Heart right ventricle (tissue), 16 donors: ENCODE data around the gene CCR3. TPM values are rescaled to one million over a fixed set of nuclear protein-coding genes. Genes with fewer than 3 reads are reported as not detected.

ENCODE experiments used
- ATAC-seq, 8 donors: fragments of 200-7000 bp; cut with Tn5 transposase; one replicate each; pipeline ENCODE4 v1.9.1; 2020; ENCODE audit warnings: mild to moderate bottlenecking in 8 of 8, moderate library complexity in 8 of 8, moderate number of reproducible peaks in 1 of 8
- DNase-seq, 2 donors: peaks; one replicate each; pipeline ENCODE4 v3.0.0-alpha.2; 2020
- H3K27ac ChIP-seq, 10 donors: fragments of 200-600 bp; sonication (generic) in 2 of 10; one replicate each; pipeline versions ENCODE4 v1.5.0 to v1.8.0; 2020 to 2022; ENCODE audit warnings: mild to moderate bottlenecking in 3 of 10
- H3K27me3 ChIP-seq, 7 donors: fragments of 200-600 bp; one replicate each; pipeline ENCODE4 v1.8.0; 2021 to 2022; ENCODE audit warnings: mild to moderate bottlenecking in 2 of 7
- H3K36me3 ChIP-seq, 9 donors: fragments of 200-600 bp; sonication (generic) in 1 of 9; one replicate each; pipeline versions ENCODE4 v1.5.0 to v1.8.0; 2020 to 2022; ENCODE audit warnings: mild to moderate bottlenecking in 2 of 9
- H3K4me1 ChIP-seq, 9 donors: fragments of 200-600 bp; sonication (generic) in 1 of 9; one replicate each; pipeline versions ENCODE4 v1.5.0 to v1.8.0; 2020 to 2022; ENCODE audit warnings: mild to moderate bottlenecking in 4 of 9
- H3K4me3 ChIP-seq, 10 donors: fragments of 200-600 bp; sonication (generic) in 2 of 10; one replicate each; pipeline versions ENCODE4 v1.5.0 to v1.8.0; 2020 to 2022; ENCODE audit warnings: mild to moderate bottlenecking in 7 of 10, moderate library complexity in 2 of 10
- H3K9me3 ChIP-seq, 11 donors: fragments of 200-600 bp in 10 of 11; sonication (generic) in 2 of 11; one replicate each; pipeline versions ENCODE4 v1.5.0 to v1.8.0; 2013 to 2022; ENCODE audit warnings: mild to moderate bottlenecking in 2 of 11, control low read depth in 1 of 11, moderate library complexity in 1 of 11
- WGBS, 2 donors: extraction: QIAGEN DNeasy Blood & Tissue Kit; methylation state at CpG; one replicate each; pipeline ENCODE4 v1.1.7; 2013; ENCODE audit warnings: inconsistent platforms in 1 of 2; 5-methylcytosine and 5-hydroxymethylcytosine counted together
- intact Hi-C, 10 donors: fragments of 100-400 bp; cut with DNase I; formaldehyde crosslinking; loops; one replicate each; pipeline versions ENCODE4 v1.11.1 to v1.14.2; 2022
- polyA plus RNA-seq, 2 donors: library from polyadenylated mRNA; stranded (reverse); fragments of 200-250 nt; gene quantifications; one replicate each; pipeline ENCODE4 v1.2.3, GENCODE V29; 2013
- total RNA-seq, 10 donors: library from RNA; stranded (reverse); fragmentation: NEBNext Ultra II Directional in 3 of 10; extraction: Animal tissue kit (Norgen Biotek cat#: 25700) in 3 of 10; gene quantifications; one replicate each; pipeline versions ENCODE4 v1.2.1 to v1.2.4, GENCODE V29; 2021 to 2023
- TF ChIP-seq, protein P1 (sequence below), 9 donors: fragments of 200-600 bp; sonication (generic) in 2 of 9; IDR thresholded peaks; one replicate each; pipeline versions ENCODE4 v1.5.0 to v1.8.0; 2021 to 2022; ENCODE audit warnings: antibody characterized with exemption in 9 of 9, mild to moderate bottlenecking in 5 of 9, moderate library complexity in 1 of 9
- donor health status: Arrhythmogenic right ventricular cardiomyopathy.
- donor health status: ischemic (EF 13 %, LVEDD 7.1; RV severe dilation, severe dysfunction).
- donor health status: healthy with polysubstance abuse.
- donor health status: DM: no; HTN: yes; CAD: no.
- donor health status: DM: no; HTN: no; CAD: no.
- donor health status: ischemic (EF 25% LVEDD 6.9; RV normal size, moderate dysfunction).
- donor health status: ischemic (EF 25% LVEDD 5.7; RV mildly dilated, moderate dysfunction).
- donor health status: healthy.
- donor health status: DM: yes; HTN: yes; CAD: no.
- donor health status: Ischemic cardiomyopathy.
- donor health status: ischemic (EF 35%, LVEDD 5.7; RV mildly dilated, moderate dysfunction).
- donor health status: nonischemic (EF 11% LVEDD 7.7; RV severe dilation, severe dysfunction).
- donor health status: DM: yes; HTN: yes; CAD: no.
- donor health status: PGD.
- donor health status: ischemic (EF 29% LVEDD 5.4; RV normal size, mild dysfunction).
- donor health status: nonischemic (EF 23%, LVEDD 6.1; RV moderate dilation, normal function).

Gene CCR3
- total and polyA plus RNA-seq, 12 donors: 0.61 to 0.67 TPM; not detected in 10

DNA sequence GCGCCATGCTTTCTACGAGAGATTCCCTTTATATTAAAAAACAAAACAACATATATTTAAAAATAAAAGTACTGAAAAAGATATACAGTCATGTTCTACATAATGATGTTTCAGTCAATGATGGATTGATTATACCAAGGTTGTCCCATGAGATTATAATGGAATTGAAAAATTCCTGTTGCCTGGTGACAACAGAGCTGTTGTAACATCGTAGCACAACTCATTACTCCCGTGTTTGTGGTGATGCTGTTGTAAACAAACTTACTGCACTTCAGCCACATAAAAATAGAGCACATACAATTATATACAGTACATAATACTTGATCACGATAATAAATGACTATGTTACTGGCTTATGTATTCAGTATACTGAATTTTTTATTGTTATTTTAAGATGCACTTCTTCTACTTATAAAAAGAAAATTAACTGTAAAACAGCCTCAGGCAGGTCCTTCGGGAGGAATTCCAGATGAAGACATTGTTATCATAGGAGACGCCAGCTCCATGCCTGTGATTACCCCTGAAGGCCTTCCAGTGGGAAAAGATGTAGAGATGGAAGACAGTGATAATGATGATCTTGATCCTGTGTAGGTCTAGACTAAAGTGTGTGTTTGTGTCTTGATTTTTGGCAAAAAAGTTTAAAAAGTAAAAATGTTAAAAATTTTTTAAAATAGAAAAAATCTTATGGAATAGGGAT lies 45.9 kb upstream of the CCR3 start:
- H3K4me3 ChIP-seq: no peak overlapping the region
- TF ChIP-seq, protein P1, sequence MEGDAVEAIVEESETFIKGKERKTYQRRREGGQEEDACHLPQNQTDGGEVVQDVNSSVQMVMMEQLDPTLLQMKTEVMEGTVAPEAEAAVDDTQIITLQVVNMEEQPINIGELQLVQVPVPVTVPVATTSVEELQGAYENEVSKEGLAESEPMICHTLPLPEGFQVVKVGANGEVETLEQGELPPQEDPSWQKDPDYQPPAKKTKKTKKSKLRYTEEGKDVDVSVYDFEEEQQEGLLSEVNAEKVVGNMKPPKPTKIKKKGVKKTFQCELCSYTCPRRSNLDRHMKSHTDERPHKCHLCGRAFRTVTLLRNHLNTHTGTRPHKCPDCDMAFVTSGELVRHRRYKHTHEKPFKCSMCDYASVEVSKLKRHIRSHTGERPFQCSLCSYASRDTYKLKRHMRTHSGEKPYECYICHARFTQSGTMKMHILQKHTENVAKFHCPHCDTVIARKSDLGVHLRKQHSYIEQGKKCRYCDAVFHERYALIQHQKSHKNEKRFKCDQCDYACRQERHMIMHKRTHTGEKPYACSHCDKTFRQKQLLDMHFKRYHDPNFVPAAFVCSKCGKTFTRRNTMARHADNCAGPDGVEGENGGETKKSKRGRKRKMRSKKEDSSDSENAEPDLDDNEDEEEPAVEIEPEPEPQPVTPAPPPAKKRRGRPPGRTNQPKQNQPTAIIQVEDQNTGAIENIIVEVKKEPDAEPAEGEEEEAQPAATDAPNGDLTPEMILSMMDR (IDR thresholded peaks at IDR 0.05): no peak
- DNase-seq: no peak
- no peak for ATAC-seq
- intact Hi-C loops: no loop called here
- WGBS, 2 donors: 78 to 81% methylated on average over 7 of the region's 7 CpGs
- no peaks in the 10 kb centered on the region for H3K27me3 ChIP-seq
- H3K4me1 ChIP-seq: peaks cover 0 to 8% (median 0%) of the 10 kb centered on the region in 9 donors
- H3K9me3 ChIP-seq: peaks cover 0 to 44% (median 11%) of the 10 kb centered on the region in 11 donors
- H3K27ac ChIP-seq: no peak overlapping the region
- peaks cover 0 to 11% (median 0%) of the 10 kb centered on the region in 9 donors for H3K36me3 ChIP-seq

DNA sequence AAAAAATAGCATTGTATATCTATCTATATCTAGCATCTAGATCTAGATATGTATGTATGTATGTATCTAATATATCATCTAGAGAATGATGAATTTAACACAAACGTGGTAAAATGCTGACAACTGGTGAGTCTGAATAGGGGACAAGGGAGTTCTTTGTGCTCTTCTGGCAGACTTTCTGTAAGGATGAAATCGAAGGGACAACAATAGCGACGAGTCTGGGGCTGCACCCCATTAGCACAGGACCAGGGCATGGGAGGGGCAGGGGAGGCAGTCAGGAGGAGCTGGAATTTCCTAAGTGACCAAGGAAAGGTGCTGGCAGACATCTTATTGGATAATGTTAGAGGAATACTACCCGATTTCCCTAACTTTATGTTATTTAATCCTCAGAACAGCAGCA lies 42.0 kb upstream of the CCR3 start:
- TF ChIP-seq, protein P1 (IDR thresholded peaks at IDR 0.05): no peak
- H3K9me3 ChIP-seq: peaks cover 0 to 15% (median 0%) of the 10 kb centered on the region in 11 donors
- peaks cover 0 to 17% (median 0%) of the 10 kb centered on the region in 9 donors for H3K4me1 ChIP-seq
- no peak overlapping the region for H3K4me3 ChIP-seq
- H3K27me3 ChIP-seq: no peaks in the 10 kb centered on the region
- 70 to 71% methylated on average over 5 of the region's 5 CpGs for WGBS, 2 donors
- intact Hi-C loops: loop anchor here in 1 of 10 donors (10.0 kb wide), 1 partner anchor 105 kb away; no protein-coding TSS in a partner anchor
- ATAC-seq (no peak), DNase-seq (no peak)
- peaks cover 0 to 38% (median 0%) of the 10 kb centered on the region in 9 donors for H3K36me3 ChIP-seq
- H3K27ac ChIP-seq: no peak overlapping the region

DNA sequence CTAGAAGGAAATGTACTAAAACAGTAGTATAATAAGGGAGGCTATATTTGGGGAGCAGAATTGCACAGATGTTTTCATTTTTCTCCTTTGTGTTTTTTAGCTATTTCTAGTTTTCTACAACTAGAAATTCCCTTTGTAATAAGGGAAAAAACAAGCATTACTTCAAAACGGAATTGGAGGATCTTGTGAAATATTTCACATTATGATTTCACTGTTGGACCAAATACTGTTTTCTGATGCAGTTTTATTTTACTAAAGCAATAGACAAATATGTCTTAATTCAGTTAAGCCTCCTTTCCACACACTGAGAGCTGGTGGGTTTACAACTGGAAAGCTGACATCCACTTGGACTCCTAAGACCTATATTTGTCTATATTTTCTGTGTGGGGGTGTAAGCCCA lies 41.5 kb upstream of the CCR3 start:
- DNase-seq (no peak), ATAC-seq (no peak)
- Histone ChIP-seq H3K27me3 (no peaks in the 10 kb centered on the region), H3K4me3 (no peak overlapping the region), H3K27ac (no peak overlapping the region), H3K4me1 (peaks cover 0 to 21% (median 0%) of the 10 kb centered on the region in 9 donors), H3K9me3 (peaks cover 0 to 10% (median 0%) of the 10 kb centered on the region in 11 donors), H3K36me3 (peaks cover 0 to 38% (median 0%) of the 10 kb centered on the region in 9 donors)
- 51 to 70% methylated on average over 1 of the region's 1 CpG for WGBS, 2 donors
- intact Hi-C loops: loop anchor here in 1 of 10 donors (10.0 kb wide), 1 partner anchor 106 kb away; no protein-coding TSS in a partner anchor
- TF ChIP-seq, protein P1 (IDR thresholded peaks at IDR 0.05): no peak

DNA sequence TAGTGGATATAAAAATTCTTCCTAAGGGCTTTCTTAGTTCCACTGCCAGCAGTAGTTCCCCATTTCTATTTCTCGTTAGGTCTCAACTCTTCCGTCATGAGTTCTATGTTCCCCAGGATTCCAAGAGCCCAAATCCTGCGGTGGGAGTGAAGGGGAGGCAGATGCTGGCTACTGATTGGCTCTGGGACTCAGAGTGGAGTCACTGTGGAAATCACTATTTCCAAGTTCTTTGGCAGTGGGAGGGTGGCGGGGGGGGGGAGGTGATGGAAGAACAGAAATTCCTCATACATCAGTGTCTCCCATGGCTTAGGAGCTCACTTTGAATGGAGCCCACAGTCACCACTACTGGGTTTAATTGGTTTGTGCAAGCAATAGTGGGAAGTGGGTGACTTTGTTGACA lies 39.7 kb upstream of the CCR3 start:
- intact Hi-C loops: loop anchor here in 1 of 10 donors (10.0 kb wide), 1 partner anchor 108 kb away; no protein-coding TSS in a partner anchor
- peaks cover 0 to 38% (median 0%) of the 10 kb centered on the region in 9 donors for H3K36me3 ChIP-seq
- peaks cover 0 to under 1% (median 0%) of the 10 kb centered on the region in 7 donors for H3K27me3 ChIP-seq
- TF ChIP-seq, protein P1 (IDR thresholded peaks at IDR 0.05): no peak
- peaks cover 0 to 10% (median 0%) of the 10 kb centered on the region in 11 donors for H3K9me3 ChIP-seq
- no peak overlapping the region for H3K4me3 ChIP-seq
- H3K4me1 ChIP-seq: peaks cover 0 to 22% (median 0%) of the 10 kb centered on the region in 9 donors
- DNase-seq (no peak), ATAC-seq (no peak)
- H3K27ac ChIP-seq: no peak overlapping the region
- WGBS, 2 donors: 80 to 82% methylated on average over 4 of the region's 4 CpGs
